Ureter (tissue), 1 donor: ENCODE measurements around the gene ZBTB1. TPM values are rescaled to one million over a fixed set of nuclear protein-coding genes. Genes with fewer than 3 reads are reported as not detected.
A peak's percentile ranks its signal among the peaks of the same experiment; 100 is the strongest.

Experiments
- DNase-seq: peaks from one replicate; pipeline ENCODE4 v3.0.0-alpha.2; 2020; ENCODE audit warnings: low spot score
- total RNA-seq: library from RNA; stranded (reverse); gene quantifications from one replicate; pipeline ENCODE4 v1.2.4, GENCODE V29; 2023
- donor health status: DM: yes; HTN: yes; CAD: no.

The ZBTB1 gene, protein sequence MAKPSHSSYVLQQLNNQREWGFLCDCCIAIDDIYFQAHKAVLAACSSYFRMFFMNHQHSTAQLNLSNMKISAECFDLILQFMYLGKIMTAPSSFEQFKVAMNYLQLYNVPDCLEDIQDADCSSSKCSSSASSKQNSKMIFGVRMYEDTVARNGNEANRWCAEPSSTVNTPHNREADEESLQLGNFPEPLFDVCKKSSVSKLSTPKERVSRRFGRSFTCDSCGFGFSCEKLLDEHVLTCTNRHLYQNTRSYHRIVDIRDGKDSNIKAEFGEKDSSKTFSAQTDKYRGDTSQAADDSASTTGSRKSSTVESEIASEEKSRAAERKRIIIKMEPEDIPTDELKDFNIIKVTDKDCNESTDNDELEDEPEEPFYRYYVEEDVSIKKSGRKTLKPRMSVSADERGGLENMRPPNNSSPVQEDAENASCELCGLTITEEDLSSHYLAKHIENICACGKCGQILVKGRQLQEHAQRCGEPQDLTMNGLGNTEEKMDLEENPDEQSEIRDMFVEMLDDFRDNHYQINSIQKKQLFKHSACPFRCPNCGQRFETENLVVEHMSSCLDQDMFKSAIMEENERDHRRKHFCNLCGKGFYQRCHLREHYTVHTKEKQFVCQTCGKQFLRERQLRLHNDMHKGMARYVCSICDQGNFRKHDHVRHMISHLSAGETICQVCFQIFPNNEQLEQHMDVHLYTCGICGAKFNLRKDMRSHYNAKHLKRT
- 51.1 TPM for total RNA-seq

DNA sequence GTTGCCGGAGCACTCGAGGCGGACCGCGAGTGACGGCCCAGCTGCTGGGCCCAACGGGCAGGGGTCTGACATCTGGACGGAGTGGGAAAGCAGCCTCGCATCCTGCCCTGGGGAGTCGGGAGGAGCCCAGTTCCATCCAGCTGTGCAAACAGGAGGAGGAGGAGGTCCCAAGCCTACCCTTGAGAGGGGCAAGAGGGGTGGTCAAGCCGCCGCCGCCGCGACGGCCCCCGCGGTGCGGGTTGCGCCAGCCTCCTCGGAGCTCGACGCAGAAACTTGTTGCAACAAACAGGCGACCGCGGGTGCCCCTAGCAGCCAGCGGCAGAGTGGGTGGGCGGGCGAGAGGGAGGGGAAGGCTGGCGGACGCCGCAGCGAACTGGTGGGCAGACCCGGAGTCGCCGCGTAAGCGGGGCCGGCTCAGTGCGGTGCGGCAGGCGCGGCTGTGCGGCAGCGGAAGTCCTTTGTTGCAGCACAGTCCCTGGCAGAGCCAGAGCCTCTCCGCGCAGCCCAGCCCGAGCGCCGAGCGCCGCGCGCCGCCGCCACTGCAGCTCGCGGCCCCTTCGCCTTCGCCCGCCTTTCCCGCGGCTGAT lies at the start of gene ZBTB1:
TSS of gene ZBTB1 (plus strand) at position 461 of the 587 bp plus-strand sequence. CDS start 16,735 bp downstream, outside the sequence.
- DNase-seq = peak; percentile 87

DNA sequence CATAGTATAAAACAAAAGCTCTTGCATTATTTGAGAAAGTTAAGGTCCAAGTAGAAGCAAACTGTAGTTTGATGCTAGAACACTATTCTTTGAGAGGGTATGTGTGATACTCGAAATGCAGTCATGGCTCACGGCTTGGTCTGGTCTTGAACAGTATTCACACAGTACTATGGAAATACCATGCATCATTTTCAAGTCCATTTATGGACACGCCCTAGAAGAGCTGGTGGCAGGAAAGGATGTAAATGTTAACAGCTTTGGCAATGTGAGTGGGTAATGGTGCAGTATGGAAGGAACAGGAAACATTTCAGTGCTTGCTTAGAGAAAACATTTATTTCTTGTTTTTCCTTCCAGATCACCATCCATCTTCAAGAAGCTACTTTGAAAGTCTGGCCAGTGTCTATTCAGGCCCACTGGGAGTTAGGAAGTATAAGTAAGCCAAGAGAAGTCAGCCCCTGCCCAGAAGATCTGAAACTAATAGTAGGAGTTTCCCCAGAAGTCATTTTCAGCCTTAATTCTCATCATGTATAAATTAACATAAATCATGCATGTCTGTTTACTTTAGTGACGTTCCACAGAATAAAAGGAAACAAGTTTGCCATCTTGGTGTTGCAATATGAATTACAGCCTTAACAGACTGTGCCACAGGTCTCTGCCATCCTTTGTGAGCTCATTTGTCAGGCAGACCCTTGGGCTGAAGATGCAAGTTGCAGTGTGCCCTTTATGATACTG lies 45.0 kb upstream of the ZBTB1 start:
- DNase-seq = no peak

DNA sequence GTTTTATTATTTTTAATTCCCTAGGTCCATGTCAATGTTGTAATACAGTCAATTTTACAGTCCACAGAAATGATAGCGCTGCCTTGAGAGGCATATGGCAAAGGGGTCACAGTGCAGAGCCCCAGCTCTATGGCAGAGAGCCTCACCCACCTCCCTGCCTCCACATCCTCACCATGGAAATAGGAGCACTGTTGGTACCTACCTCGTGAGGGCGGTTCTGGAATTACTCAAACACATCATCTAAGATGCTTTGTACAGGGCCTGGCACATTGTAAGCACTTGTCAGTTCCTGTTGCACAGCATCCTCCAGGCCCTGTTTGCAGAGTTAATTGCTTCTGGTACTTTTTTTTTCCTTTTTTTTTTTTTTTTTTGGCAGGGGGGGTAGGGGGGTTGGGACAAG lies 43.3 kb upstream of the ZBTB1 start:
- no peak for DNase-seq

DNA sequence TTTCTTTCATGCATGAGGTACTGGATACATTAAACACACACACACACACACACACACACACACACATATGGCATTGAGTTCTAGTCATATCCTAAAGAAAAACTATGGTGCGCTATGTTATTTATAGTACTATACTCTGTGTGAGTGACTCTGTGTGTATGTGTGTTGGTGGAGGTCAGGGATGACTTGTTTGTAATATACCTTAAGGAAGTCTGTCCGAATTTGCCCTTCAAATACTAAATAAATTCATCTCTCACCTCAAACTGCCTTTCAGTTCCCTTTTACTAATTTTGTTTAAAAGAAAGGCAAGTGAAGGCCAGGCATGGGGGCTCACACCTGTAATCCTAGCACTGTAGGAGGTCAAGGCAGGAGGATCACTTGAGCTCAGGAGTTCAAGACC lies 41.4 kb upstream of the ZBTB1 start:
- DNase-seq = no peak

DNA sequence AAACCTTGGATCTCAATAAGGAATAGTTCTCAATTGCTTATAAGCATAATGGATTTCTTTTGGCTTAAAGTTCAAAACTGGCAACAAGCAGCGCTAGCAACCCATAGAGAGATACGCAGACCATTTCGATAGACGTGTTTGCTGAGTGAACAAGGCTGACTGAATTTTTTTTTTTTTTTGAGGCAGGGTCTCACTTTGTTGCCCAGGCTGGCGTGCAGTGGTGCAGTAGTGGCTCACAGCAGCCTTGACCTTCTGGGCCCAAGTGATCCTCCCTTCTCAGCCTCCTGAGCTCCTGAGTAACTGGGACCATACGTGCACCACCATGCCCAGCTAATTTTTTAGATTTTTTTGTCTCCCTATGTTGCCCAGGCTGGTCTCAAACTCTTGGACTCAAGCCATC lies 40.7 kb upstream of the ZBTB1 start:
- no peak for DNase-seq

DNA sequence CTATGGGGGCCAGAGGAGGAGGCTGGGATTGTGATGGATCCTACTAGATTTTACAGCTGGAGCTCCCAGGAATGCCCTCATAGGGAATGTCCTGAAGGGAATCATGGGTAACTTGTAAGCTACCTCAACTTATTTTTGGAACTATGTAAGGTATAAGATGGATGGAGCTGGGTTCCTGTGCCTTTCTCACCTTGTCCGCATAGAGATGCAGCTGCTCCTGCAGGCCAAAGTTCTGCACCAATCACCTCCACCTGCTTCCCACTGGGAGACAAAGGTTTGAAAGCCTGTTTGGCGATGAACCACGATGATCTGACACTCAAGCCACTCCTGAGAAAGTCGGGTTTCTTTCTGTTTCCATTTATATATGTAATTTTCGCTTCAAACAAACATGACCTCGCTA lies 39.9 kb upstream of the ZBTB1 start:
- no peak for DNase-seq

DNA sequence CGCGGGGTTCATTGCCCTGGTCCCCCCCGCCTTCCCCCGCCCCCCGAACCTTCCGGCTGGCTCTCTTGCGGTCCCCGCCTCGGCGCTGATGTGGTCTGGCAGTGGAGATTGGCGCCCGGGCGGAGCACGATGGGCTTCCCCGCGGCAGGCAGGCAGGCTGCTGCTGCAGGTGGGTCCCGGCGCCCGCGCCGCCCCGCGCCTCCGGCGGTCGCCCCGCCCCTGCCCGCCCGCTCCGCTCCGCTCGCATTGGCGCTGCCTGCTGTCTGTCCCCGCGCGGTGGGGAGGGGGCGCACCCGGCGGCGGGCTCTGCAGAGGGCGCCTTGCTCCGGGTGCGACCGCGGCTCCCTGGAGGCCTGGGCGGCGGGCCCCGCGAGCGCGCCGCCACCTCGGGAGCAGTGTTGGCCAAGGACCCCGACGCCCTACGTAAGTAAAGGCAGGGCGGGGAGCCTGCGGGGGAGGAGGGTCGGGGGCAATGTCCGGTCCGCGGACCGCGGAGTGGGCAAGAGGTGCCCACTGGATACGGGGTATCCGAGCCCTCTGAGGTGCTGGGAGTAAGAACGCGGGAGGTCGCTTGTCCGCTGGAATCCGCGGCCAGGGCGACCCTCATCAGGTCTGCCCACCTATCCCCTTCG lies 39.3 kb upstream of the ZBTB1 start, which contains the start of gene AKAP5:
TSS of gene AKAP5 (plus strand) at position 309 of the 632 bp plus-strand sequence. CDS start 2,896 bp downstream, outside the sequence.
- peak; percentile 55 for DNase-seq

DNA sequence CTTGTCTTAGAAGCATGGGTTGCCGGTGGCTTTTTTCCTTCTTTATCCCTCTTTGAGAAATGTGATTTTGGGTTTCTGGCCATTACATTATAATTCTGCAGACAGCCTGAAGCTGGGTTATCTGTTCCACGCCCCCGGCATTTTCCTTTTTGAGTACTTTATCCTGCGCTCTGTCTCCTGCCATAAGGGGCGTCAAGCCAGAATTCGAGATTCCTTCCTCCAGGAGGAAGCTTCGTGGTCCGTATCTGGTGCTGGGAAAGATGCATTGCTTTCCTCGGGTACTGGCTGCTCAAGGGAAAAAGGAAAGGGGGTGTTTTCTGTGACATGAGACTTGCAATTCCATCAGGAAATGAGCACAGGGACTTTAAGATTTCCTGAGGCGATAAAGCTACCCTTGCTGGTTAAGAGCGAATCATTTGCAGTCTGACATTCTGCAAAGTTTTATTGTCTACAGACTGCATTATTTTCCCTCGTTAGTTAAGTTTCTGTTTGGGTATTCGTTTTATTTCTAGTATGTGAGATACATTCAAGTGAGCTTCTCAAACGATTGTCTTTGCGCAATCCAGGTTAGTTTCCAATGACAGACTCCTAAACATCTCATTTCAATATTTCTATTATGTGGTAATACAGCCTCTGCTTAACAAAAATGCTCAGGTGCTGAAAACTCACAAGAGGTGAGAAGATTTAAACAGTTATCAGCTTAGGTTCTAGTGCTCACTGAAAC lies 38.6 kb upstream of the ZBTB1 start:
- no peak for DNase-seq

DNA sequence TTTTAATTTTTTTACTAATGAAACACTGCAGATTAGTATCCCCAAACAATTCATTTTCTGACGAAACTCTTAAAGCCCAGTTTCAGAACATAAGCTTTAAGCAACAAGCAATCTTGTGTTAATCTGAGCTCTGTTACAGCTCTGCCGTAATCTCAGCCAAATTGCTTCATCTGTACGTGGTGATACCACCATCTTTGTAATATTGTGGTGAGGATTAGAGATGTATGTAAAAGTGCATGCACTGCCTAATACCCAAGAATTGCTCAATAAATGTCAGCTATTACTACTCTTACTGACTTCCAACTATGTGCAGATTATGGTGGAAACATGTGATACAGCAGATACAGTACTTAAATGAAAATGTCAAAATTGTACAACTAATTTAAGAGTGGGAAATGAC lies 37.5 kb upstream of the ZBTB1 start:
- DNase-seq = no peak

DNA sequence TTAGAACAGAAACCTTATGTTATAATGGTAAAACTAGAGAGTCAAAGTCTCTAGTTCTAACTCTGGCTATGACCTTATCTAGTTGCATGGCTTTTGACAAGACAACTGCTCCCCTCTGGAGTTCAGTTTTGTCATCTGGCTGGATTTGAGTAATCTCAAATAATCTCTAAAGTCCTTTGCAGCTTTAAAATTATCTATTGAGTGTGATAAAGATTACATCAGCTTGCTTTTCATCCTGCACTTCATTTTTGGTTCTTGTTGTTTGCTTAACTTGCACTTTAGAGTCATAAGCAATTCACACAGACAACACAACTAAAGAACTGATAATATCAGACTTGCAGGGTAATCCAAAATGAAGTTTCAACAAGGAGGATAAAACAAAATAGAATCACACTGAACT lies 37.0 kb upstream of the ZBTB1 start:
- DNase-seq = no peak

DNA sequence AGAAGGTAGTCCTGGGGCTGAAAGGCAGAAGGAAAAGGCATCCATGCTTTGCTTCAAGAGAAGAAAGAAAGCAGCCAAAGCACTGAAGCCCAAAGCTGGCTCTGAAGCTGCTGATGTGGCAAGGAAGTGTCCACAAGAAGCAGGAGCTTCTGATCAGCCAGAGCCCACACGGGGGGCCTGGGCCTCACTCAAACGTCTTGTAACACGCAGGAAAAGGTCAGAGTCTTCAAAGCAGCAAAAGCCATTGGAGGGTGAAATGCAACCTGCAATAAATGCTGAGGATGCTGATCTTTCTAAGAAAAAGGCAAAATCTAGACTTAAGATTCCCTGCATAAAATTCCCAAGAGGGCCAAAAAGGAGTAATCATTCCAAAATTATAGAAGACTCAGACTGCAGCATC lies 36.1 kb upstream of the ZBTB1 start:
- DNase-seq = no peak

DNA sequence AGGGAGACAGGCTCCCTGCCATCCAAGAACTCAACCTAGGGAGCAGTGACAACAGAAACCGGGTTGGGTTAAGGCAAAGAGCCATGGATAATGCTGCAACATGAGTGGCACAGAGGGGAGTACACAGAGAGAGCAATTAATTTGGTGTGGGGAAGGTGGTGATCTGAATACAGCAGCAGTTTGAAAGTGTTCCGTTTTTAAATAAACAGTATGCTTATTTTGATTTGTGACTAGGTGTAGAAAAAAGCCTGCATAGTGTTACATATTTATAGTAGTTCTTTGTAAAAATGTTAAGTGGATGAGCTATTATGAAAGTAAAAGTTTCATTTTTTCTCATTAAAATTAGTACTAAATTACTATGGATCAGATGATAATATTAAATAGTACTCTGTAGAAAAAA lies 30.5 kb upstream of the ZBTB1 start:
- DNase-seq = no peak

DNA sequence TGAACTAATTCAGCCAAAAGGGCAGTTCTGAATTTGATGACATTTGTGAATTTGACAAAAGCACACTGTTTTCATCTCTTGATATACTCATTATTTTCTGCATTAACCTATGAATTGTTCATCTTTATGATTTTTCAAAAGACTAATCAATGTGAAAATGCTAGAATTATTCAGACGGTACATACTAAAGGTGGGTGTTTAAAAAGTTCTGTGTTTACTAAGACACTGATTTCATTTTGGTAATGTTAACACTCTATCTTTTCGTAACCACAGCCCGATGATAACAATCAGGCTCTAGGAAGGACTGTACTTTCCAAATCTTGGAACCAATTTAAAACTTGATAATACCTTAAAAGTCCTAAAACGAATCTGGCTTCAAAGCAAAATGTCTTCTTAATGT lies 29.9 kb upstream of the ZBTB1 start:
- DNase-seq = no peak

DNA sequence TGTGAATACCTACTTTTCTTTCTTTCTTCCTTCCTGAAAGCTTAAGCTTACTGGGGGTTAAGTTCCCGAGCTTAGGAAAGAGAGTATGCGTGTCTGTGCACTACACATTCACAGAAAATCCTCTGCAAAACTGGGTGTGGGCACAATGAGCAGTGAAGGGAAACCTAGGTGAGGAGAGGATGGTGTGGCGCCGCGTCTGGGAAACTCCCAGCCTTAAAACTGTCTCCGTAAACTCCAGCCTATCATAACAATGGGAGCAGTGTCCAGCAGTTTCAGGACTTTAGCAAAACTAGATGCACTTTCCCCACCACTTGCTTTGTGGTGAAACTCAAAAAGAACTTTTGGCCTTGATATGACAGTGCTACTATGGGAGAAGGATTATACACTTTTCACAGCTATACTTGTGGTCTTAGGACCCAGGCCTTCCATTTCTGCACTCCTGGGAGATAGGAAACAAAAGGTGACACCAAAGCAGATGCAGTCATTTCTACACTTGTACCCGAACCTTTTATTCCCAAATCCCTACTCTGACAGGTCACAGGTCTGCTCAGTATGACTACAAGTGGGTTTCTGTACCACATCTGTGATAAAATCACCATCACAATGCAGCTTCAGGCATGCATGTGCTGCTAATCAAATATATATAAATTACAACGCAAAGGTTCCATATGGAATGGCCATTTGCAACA lies 28.8 kb upstream of the ZBTB1 start:
- no peak for DNase-seq

DNA sequence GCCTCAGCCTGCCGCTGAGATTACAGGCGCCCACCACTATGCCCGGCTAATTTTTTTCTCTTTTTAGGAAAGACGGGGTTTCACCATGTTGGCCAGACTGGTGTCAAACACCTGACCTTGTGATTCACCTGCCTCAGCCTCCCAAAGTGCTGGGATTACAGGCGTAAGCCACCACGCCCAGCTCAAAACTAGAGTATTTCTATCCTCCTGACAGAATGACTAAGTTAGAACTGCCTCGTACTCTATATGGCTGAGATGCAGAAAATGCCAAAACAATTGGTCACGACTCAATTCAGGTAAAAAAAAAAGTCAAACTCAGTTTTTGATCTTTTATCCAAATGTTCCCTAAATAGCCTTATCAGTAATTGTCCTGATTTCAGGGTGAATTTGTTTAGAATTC lies 28.1 kb upstream of the ZBTB1 start:
- no peak for DNase-seq

DNA sequence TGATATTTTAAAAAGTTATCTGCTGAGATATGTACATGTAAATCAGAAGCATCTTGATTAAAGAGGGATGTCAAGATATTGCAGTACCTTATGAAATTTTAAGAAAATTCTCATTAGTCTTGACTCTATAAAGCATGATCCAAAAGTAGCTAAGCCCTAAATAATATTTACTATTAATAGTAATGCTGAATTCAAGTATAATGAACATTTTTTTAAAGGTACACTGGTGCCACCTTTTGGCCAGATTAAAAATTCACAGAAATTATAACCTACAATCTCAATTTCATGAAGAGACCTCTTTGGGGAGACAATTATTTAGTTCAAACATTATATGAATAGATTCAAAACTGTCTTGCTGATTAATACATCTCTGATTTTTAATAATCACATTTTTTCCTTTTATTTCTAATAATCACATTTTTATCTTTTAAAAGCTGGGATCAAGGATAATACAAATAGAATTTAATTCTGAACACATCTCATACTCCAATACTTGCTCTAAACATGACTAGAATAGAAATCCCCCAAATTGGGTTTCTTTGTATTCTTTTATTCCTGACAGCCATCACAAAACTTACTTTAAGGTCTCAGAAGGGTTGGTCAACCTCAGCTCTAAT lies 25.8 kb upstream of the ZBTB1 start:
- no peak for DNase-seq

DNA sequence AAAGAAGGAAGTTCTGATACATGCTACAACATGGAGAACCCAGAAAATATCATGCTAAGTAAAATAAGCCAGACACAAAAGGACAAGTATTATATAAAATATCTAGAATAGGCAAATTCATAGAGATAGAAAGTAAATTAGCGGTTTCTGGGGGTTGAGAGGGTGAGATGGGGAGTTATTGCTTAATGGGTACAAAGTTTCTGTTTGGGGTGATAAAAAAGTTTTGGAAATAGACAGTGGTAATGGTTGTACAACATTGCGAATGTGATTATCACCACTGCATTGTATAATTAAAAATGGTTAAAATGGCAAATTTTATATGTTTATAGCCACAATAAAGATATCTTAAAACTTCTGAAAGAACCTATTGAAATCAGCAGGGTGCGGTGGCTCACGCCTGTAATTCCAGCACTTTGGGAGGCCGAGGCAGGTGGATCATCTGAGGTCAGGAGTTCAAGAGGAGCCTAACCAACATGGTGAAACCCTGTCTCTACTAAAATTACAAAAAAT lies 15.9 kb upstream of the ZBTB1 start:
- DNase-seq = no peak

DNA sequence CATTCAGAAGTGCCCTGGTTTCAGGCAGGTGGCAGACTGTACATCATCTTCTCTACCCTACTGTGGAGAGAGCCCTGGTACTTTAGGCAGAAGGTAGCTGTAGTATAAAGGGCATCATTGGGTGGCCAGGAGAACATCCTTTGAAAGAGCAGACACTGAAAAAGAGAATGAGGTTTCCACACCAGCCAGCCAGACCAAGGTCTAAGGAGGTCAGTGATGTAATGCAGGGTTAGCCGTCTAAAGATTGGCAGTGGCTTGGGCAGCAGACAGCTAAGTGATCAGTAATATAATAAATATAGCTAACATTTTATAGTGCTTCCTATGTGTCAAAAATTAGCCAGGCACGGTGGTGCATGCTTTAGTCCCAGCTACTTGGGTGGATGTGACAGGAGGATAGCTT lies 12.9 kb upstream of the ZBTB1 start:
- no peak for DNase-seq

DNA sequence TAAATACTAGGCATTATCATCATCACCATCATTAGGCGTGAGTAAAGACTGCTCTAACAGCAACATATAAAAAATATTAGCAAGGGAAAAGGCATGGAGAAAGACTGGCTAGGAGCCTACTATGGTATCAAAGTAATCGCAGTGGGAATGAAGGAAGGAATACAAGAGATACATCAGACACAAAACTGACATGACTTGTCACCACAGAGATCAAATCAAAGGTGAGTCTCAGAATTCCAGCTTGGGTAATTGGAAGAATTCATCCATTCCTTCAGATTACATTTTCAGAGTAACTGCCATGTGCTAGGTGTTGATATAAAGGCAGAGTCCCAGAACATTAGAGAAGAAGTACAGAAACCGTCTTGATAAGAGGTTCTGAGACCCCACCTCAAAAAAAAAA lies 11.1 kb upstream of the ZBTB1 start:
- no peak for DNase-seq

DNA sequence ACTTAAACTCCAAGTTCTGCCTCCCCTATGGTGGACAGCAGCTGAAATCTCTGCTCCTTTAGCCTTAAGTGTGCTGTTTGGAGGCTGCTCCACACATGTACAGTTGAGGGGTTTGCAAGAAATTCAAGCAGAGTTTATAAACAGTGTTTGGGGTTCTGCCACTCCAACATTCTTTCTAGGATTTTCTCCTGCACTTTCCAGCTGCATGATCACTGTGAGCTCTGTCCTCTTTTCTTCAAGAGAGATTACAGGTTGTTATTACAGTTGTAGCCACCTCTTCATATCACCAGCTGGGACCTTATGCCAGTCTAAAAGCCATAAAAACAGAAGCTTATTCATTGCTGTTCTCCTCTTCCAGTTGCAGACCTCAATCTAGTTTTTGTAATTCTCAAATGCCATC lies 9.3 kb upstream of the ZBTB1 start:
- DNase-seq = no peak
